Liver (tissue), 9 donors: ENCODE results near the gene TCAP. TPM values are rescaled to one million over a fixed set of nuclear protein-coding genes. Genes with fewer than 3 reads are reported as not detected.

Experiments
- DNase-seq: peaks from one replicate; pipeline ENCODE4 v3.0.0-alpha.2; 2017; ENCODE audit warnings: low spot score
- H3K27ac ChIP-seq, 2 donors: one replicate each; pipeline ENCODE4 v1.7.0; 2013; ENCODE audit warnings: inconsistent platforms in 2 of 2, low read length in 2 of 2, control low read depth in 1 of 2, low read depth in 1 of 2, mild to moderate bottlenecking in 1 of 2
- H3K27me3 ChIP-seq, 4 donors: one replicate each; pipeline versions ENCODE4 v1.6.1 to v1.7.0; 2013; ENCODE audit warnings: low read length in 3 of 4, inconsistent platforms in 1 of 4, mild to moderate bottlenecking in 1 of 4, moderate library complexity in 1 of 4; ENCODE audit not compliant: control insufficient read depth in 4 of 4, insufficient read depth in 4 of 4
- H3K36me3 ChIP-seq, 4 donors: one replicate each; pipeline versions ENCODE4 v1.6.1 to v1.7.0; 2013; ENCODE audit warnings: low read length in 3 of 4, mild to moderate bottlenecking in 3 of 4, low read depth in 1 of 4, moderate library complexity in 1 of 4; ENCODE audit not compliant: control insufficient read depth in 4 of 4, insufficient read depth in 3 of 4
- H3K4me1 ChIP-seq, 4 donors: one replicate each; pipeline versions ENCODE4 v1.6.1 to v1.7.0; 2013; ENCODE audit warnings: low read length in 3 of 4, mild to moderate bottlenecking in 3 of 4, moderate library complexity in 1 of 4; ENCODE audit not compliant: control insufficient read depth in 4 of 4, insufficient read depth in 4 of 4
- H3K4me3 ChIP-seq, 3 donors: one replicate each; pipeline versions ENCODE4 v1.6.1 to v1.7.0; 2013; ENCODE audit warnings: low read length in 3 of 3, control low read depth in 1 of 3, low read depth in 1 of 3, mild to moderate bottlenecking in 1 of 3
- H3K9ac ChIP-seq, 2 donors: one replicate each; pipeline ENCODE4 v1.7.0; 2013; ENCODE audit warnings: low read length in 2 of 2, mild to moderate bottlenecking in 2 of 2, moderate library complexity in 2 of 2, control low read depth in 1 of 2, low read depth in 1 of 2
- H3K9me3 ChIP-seq, 4 donors: one replicate each; pipeline versions ENCODE4 v1.6.1 to v1.7.0; 2013; ENCODE audit warnings: low read length in 3 of 4; ENCODE audit not compliant: control insufficient read depth in 4 of 4
- ATF3 ChIP-seq: IDR thresholded peaks from 2 replicates; pipeline ENCODE4 v1.6.1; 2016; ENCODE audit warnings: antibody characterized with exemption
- EGR1 ChIP-seq, 2 donors: IDR thresholded peaks; 2 replicates each; pipeline ENCODE4 v1.6.1; 2016 to 2018; ENCODE audit warnings: antibody characterized with exemption in 2 of 2, low read depth in 2 of 2
- FOXA1 ChIP-seq: IDR thresholded peaks from 2 replicates; pipeline ENCODE4 v1.6.1; 2016; ENCODE audit warnings: antibody characterized with exemption
- FOXA2 ChIP-seq: IDR thresholded peaks from 2 replicates; pipeline ENCODE4 v1.6.1; 2016; ENCODE audit warnings: antibody characterized with exemption
- HNF4A ChIP-seq, 2 donors: conservative IDR thresholded peaks; 2 replicates each; pipeline ENCODE4 v1.6.1; 2016; ENCODE audit warnings: antibody characterized with exemption in 2 of 2, mild to moderate bottlenecking in 2 of 2
- HNF4G ChIP-seq: IDR thresholded peaks from 2 replicates; pipeline ENCODE4 v1.6.1; 2016; ENCODE audit warnings: antibody characterized with exemption
- MAX ChIP-seq: IDR thresholded peaks from 2 replicates; pipeline ENCODE4 v1.6.1; 2016; ENCODE audit warnings: antibody characterized with exemption
- NR2F2 ChIP-seq: IDR thresholded peaks from 2 replicates; pipeline ENCODE4 v1.6.1; 2016; ENCODE audit warnings: antibody characterized with exemption
- RXRA ChIP-seq, 2 donors: IDR thresholded peaks; 2 replicates each; pipeline ENCODE4 v1.6.1; 2017 to 2018; ENCODE audit warnings: antibody characterized with exemption in 2 of 2, mild to moderate bottlenecking in 1 of 2
- SP1 ChIP-seq: IDR thresholded peaks from 2 replicates; pipeline ENCODE4 v1.6.1; 2018; ENCODE audit warnings: antibody characterized with exemption, mild to moderate bottlenecking
- TAF1 ChIP-seq: conservative IDR thresholded peaks from 2 replicates; pipeline ENCODE4 v1.6.1; 2016; ENCODE audit warnings: antibody characterized with exemption, mild to moderate bottlenecking
- WGBS: extraction: QIAGEN DNeasy Blood & Tissue Kit; methylation state at CpG from one replicate; pipeline ENCODE4 v1.1.7; 2013; 5-methylcytosine and 5-hydroxymethylcytosine counted together
- polyA plus RNA-seq, 2 donors: library from polyadenylated mRNA; stranded (reverse) in 1 of 2; unstranded in 1 of 2; fragments of 200-250 nt in 1 of 2; fragments of >200 nt in 1 of 2; fragmentation: Nextera tagmentation in 1 of 2; extraction: Ambion mirVana in 1 of 2; gene quantifications; one replicate each; pipeline versions ENCODE4 v1.2.1 to v1.2.3, GENCODE V29; 2013 to 2015
- total RNA-seq, 2 donors: library from RNA; depleted of rRNA; stranded (reverse); fragments of >200 nt; gene quantifications; one replicate each; pipeline ENCODE4 v1.2.3, GENCODE V29; 2014
- TF ChIP-seq, protein P1 (sequence below): IDR thresholded peaks from 2 replicates; pipeline ENCODE4 v1.6.1; 2016; ENCODE audit warnings: antibody characterized with exemption, mild to moderate bottlenecking
- TF ChIP-seq, protein P2 (sequence below): fragments of 150-350 bp; IDR thresholded peaks from 2 replicates; pipeline ENCODE4 v1.5.1; 2017; ENCODE audit warnings: improper control_type of control experiment, low read depth, low read length; ENCODE audit not compliant: missing input control
- donor health status: healthy.
- donor health status: healthy.
- donor health status: healthy.
- donor health status: healthy.
- donor health status: healthy.

Gene TCAP
- total and polyA plus RNA-seq, 4 donors, result 0.14 to 0.67 (median 0.22) TPM; not detected in 1

GRCh38 chr17:39672522-39673334 lies 7.6 kb downstream of the TCAP start:
- peaks cover 0 to 14% (median 8%) of the 10 kb centered on the region in 4 donors for H3K4me1 ChIP-seq
- H3K9me3 ChIP-seq, result no peaks in the 10 kb centered on the region
- DNase-seq, result no peak
- H3K27me3 ChIP-seq, result no peaks in the 10 kb centered on the region
- H3K9ac ChIP-seq, result no peak overlapping the region
- no peak overlapping the region for H3K4me3 ChIP-seq
- 85% methylated on average over 15 of the region's 15 CpGs for WGBS
- no peak overlapping the region for H3K27ac ChIP-seq
- TF ChIP-seq, protein P1, sequence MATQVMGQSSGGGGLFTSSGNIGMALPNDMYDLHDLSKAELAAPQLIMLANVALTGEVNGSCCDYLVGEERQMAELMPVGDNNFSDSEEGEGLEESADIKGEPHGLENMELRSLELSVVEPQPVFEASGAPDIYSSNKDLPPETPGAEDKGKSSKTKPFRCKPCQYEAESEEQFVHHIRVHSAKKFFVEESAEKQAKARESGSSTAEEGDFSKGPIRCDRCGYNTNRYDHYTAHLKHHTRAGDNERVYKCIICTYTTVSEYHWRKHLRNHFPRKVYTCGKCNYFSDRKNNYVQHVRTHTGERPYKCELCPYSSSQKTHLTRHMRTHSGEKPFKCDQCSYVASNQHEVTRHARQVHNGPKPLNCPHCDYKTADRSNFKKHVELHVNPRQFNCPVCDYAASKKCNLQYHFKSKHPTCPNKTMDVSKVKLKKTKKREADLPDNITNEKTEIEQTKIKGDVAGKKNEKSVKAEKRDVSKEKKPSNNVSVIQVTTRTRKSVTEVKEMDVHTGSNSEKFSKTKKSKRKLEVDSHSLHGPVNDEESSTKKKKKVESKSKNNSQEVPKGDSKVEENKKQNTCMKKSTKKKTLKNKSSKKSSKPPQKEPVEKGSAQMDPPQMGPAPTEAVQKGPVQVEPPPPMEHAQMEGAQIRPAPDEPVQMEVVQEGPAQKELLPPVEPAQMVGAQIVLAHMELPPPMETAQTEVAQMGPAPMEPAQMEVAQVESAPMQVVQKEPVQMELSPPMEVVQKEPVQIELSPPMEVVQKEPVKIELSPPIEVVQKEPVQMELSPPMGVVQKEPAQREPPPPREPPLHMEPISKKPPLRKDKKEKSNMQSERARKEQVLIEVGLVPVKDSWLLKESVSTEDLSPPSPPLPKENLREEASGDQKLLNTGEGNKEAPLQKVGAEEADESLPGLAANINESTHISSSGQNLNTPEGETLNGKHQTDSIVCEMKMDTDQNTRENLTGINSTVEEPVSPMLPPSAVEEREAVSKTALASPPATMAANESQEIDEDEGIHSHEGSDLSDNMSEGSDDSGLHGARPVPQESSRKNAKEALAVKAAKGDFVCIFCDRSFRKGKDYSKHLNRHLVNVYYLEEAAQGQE, result no peak
- TF ChIP-seq, protein P2, sequence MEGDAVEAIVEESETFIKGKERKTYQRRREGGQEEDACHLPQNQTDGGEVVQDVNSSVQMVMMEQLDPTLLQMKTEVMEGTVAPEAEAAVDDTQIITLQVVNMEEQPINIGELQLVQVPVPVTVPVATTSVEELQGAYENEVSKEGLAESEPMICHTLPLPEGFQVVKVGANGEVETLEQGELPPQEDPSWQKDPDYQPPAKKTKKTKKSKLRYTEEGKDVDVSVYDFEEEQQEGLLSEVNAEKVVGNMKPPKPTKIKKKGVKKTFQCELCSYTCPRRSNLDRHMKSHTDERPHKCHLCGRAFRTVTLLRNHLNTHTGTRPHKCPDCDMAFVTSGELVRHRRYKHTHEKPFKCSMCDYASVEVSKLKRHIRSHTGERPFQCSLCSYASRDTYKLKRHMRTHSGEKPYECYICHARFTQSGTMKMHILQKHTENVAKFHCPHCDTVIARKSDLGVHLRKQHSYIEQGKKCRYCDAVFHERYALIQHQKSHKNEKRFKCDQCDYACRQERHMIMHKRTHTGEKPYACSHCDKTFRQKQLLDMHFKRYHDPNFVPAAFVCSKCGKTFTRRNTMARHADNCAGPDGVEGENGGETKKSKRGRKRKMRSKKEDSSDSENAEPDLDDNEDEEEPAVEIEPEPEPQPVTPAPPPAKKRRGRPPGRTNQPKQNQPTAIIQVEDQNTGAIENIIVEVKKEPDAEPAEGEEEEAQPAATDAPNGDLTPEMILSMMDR, result no peak
- TF ChIP-seq FOXA2 (no peak), HNF4A (conservative IDR thresholded peaks at IDR 0.05) (no peak), FOXA1 (no peak), NR2F2 (no peak), EGR1 (IDR thresholded peaks at IDR 0.05; ENCODE audit: low read depth in 2 of 2) (no peak), TAF1 (no peak), HNF4G (no peak), RXRA (IDR thresholded peaks at IDR 0.05) (no peak), MAX (no peak), ATF3 (no peak)
- H3K36me3 ChIP-seq, result no peaks in the 10 kb centered on the region

DNA sequence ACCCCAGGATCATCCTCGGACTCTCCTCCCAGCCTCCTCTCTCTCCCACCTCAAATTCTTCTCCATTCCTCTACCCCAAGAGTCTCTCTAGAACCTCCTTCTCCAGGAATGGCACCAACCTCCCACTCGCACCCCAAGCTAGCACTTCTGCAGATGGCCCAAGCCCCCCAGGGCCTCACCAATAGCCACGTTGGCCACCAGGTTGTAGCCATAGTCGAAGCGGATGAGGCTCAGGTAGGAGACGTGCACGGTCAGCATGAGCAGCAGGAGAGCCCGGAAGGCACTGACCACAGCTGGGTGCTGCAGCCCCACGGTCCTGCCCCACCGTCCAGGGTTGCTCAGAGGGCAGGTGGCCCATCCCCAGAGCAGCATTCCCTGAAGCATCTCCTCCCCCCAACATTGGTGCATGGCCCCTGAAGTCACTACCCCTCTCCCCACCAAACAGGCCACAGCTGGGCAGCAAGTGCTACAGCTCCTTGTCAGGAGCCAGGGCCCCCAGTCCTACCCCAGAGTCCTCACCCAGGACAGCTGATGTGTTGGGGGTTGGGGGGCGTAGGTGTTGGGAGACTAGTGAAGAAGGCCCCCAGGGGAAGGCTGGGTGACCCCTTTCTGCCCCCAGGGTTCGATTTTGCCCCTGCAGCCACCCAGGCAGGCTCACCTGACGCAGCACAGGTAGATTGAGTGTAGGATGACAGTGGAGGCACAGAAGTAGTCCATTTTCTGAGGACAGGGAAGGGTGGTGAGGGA lies 8.4 kb downstream of the TCAP start:
- no peak overlapping the region for H3K27ac ChIP-seq
- no peak overlapping the region for H3K4me3 ChIP-seq
- H3K4me1 ChIP-seq, result peaks cover 0 to 13% (median 2%) of the 10 kb centered on the region in 4 donors
- no peak overlapping the region for H3K9ac ChIP-seq
- no peak for TF ChIP-seq SP1
- no peaks in the 10 kb centered on the region for H3K9me3 ChIP-seq
- WGBS, result 84% methylated on average over 13 of the region's 13 CpGs
- no peaks in the 10 kb centered on the region for H3K27me3 ChIP-seq
- H3K36me3 ChIP-seq, result no peaks in the 10 kb centered on the region
- DNase-seq, result no peak
